NCI-H460 (cell line): ENCODE results near the gene CSTF1. TPM values are rescaled to one million over a fixed set of nuclear protein-coding genes. Genes with fewer than 3 reads are reported as not detected.

Source experiments
- DNase-seq: peaks from one replicate; pipeline ENCODE4 v3.0.0-alpha.2; 2016; ENCODE audit warnings: low read depth; ENCODE audit errors: extremely low read depth
- total RNA-seq: library from RNA; depleted of rRNA; stranded (reverse); fragments of >200 nt; shearing (Covaris generic); gene quantifications from 2 replicates; pipeline ENCODE4 v1.2.3, GENCODE V29; 2014

CSTF1 gene
- total RNA-seq, 1 experiment from 2014 or later = 60.9 TPM

DNA sequence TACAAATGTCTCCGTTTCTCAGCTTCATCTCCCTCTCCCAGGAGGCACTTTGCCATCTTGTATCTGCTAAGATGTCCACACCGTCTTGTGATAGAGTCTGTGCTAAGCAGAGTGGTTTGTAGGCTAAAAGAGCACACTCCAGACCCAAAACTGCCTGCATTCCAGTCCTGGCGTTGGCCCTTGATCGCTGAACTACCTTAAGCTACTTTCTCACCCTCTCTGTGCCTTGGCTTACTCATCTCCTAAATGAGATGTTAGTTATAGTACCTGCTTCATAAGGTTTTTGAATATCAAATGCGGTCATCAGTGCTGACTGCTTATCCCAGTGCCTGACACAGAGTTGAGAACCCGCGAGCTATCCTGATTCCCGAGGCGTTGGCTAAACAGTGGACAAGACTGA lies 33.6 kb downstream of the CSTF1 start:
- no peak for DNase-seq

GRCh38 chr20:56426926-56427325 lies 34.5 kb downstream of the CSTF1 start:
- no peak for DNase-seq

GRCh38 chr20:56427797-56428196 lies 35.4 kb downstream of the CSTF1 start:
- no peak for DNase-seq

- no peak for DNase-seq
Observed at GRCh38 chr20:56428410-56428809, 36.0 kb downstream of the CSTF1 start.

GRCh38 chr20:56428881-56429280 lies 36.4 kb downstream of the CSTF1 start:
- DNase-seq = no peak

- DNase-seq = no peak
Observed at GRCh38 chr20:56429502-56429901, 37.1 kb downstream of the CSTF1 start.

DNA sequence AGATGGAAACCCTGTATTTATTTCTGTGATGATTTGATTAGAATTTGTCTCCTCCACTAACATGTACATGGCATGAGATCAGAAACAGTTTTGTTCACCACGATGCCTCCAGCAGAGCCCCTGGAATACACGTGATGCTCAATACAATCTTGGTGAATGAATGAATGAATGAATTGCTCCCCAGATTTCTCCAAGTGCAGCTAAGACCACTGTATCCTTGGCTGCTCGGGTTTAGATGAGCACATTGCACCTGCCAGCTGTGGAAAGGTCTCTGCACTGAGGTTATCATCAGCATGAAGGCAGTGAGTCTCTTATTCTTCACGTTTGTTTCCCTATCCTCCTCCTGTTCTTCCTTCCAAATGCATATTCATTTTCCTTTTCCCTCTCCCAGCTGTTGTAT lies 37.5 kb downstream of the CSTF1 start:
- DNase-seq = no peak

DNA sequence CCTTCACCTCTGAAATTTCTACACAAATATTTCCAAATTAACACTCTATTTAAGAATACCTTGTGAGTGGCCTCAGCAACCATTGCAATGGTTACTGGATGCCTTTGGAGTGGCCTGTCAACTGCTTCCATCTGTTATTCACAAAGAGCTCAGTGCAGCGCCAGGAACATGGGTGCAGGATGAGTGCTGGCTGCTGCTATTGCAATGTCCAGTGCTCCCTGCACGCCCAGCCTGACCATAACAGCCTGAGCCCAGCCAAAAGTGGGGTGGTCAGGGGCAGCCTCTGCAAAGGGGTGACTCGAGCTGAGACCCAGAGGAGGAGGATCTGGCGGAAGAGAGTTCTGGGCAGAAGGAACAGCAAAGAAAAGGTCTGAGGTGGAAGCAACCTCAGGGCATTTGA lies 38.0 kb downstream of the CSTF1 start:
- no peak for DNase-seq

- DNase-seq = no peak
Observed at GRCh38 chr20:56430957-56431356, 38.5 kb downstream of the CSTF1 start.

DNA sequence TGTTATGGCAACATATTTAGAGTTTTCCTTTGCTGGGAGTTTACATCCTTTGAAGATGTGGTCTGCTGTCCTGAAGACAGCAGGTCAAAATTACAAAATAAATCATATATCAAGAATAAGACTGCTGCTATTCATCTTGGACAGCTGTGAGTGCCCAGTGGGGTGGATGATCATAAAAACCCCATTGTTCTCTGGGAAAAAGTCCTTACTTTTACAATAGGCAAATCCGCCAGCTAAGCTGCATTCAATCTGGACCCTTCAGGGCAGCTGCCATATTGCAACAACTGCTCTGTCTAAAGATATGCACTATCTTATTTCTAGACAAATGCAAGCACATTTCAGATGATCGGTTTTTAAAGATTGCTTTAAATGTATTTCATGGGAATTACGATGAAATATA lies 39.0 kb downstream of the CSTF1 start:
- DNase-seq = no peak

DNA sequence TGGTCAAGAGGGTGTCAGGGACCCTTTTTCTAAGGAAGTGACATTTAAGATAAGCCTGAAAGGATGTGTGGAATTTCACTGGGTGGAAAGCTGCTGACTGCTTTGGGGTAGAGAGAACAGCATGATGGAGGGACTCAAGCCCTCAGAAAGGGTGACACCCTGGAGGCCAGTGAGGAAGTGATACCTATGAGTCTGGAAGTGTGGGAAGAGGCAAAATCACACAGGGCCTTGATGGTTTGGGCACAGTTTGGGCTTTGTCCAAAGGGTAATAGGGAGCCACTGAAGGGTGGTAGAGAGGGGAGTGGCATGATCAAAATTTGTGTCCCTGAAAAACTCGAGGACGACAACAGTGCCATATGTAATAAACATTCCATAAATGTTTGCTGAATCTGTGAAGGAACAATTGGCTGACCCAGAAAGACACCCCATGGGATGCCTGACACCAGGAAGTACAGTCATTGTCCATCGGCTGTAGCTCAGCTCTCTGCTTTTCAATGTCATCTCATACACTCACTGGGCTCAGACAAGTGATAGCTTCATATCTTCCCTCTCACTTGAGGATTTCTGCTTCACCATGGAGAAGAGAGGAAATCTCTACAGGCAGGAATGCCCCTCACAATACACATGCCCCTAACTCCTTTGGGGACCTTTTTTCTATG lies 40.9 kb downstream of the CSTF1 start:
- DNase-seq = no peak

GRCh38 chr20:56433880-56434255 lies 41.4 kb downstream of the CSTF1 start:
- no peak for DNase-seq

DNA sequence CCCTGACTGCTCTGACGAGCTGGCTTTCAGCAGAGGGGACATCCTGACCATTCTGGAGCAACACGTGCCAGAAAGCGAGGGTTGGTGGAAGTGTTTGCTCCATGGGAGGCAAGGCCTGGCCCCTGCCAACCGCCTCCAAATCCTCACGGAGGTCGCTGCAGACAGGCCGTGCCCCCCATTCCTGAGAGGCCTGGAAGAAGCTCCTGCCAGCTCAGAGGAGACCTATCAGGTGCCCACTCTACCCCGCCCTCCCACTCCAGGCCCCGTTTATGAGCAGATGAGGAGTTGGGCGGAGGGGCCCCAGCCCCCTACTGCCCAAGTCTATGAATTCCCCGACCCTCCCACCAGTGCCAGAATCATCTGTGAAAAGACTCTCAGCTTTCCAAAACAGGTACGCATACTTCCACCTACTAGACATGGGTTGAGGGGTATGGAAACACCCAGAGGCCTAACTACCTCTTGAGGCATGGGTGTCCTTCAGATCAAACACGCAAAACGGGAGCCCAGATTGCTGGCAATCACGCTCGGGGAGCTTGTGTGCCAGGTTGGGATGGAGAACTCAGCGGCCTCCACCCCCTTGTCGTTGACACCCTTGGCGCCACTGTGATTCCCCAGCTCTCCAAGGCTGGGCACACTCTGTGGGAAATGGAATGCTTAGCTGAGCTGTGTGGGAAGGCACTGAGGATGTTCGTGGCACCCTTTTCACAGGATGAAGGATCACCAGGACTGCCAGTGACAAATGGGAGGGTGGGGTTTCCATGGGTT lies 44.9 kb downstream of the CSTF1 start:
- no peak for DNase-seq

- no peak for DNase-seq
Observed at GRCh38 chr20:56438284-56438683, 45.8 kb downstream of the CSTF1 start.

GRCh38 chr20:56439771-56440291 lies 47.4 kb downstream of the CSTF1 start:
- DNase-seq = no peak

DNA sequence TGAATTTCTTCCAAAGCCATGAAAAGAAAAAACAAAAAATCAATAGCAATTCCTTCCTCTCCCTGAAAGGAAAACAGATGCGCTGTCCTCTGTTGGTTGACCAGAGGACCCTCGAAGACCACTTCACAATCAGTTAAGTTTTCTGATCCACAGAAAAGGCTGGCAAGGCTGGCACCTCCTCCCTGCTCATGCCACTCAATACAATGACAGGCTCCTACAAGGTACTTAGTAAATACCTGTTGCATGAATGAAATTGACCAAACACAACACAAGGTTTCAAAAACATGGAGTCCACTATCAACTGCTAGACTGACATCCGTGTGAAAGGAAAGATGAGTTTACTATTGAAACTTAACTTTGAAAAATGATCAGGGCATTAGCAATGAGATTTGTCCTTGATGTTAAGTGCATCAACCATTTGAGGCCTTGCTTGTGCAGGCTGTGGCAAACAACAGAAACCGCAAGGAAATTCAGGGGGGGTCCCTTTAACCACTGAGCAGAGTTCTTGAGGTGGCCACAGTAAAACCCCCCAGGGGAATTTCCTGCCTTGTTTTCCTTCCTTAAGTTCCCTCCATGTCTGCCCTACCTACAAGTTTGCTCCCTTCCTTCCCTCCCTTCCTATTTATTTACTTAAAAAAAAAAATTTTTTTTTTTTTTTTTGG lies 48.0 kb downstream of the CSTF1 start:
- DNase-seq = no peak

GRCh38 chr20:56442389-56443365 lies 50.2 kb downstream of the CSTF1 start:
- DNase-seq = no peak

- DNase-seq = no peak
Observed at GRCh38 chr20:56443654-56444540, 51.5 kb downstream of the CSTF1 start.

DNA sequence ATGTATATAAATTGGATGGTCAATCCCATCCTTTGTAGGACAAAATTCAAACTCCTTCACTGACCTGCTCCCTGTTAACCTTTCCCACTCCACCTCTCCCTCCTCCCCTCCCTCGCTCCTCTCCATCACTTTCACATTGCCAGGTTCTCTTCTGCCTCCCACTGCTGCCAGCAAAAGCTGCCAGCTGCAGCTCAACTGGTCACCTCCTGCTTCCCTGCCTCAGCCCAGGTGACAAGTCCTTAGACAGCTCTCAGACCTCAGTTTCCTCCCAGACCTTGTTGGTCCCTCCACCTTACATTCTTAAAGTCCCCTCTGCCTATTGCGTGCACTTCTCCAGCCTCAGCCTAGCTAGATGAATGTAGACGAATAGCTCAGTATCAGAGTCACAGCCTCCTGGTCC lies 52.7 kb downstream of the CSTF1 start:
- no peak for DNase-seq

DNA sequence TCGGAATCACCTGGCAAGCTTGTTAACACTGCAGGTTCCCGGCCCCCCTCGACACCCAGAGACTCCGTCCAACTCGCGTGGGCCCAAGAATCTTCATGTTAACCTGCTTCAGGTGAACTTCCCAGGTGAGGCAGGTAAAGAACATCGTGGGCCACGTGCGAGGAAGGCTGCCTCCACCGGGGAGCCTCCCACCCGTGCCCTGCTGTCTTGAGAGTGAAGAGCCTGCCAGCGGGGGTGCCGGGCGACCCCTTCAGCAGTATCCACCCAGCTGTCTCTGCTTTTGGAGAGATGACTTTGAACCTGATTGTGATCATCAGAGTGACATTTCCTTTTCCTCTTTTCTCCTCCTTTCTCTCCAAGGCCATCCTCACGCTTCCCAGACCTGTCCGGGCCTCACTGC lies 53.1 kb downstream of the CSTF1 start:
- DNase-seq = no peak
